Left ventricle myocardium inferior (tissue), 1 donor: ENCODE measurements around the gene PRCP. TPM values are rescaled to one million over a fixed set of nuclear protein-coding genes. Genes with fewer than 3 reads are reported as not detected.

Experiments used
- DNase-seq: peaks from one replicate; pipeline ENCODE4 v3.0.0-alpha.2; 2020
- H3K27ac ChIP-seq: fragments of 200-600 bp; replicated peaks from 2 replicates; pipeline ENCODE4 v1.8.0; 2021
- H3K27me3 ChIP-seq: fragments of 200-600 bp; 2 replicates; pipeline ENCODE4 v1.8.0; 2021; ENCODE audit warnings: low read depth
- H3K36me3 ChIP-seq: fragments of 200-600 bp; 2 replicates; pipeline ENCODE4 v1.8.0; 2021
- H3K4me1 ChIP-seq: fragments of 200-600 bp; 2 replicates; pipeline ENCODE4 v1.8.0; 2021
- H3K4me3 ChIP-seq: fragments of 200-600 bp; 2 replicates; pipeline ENCODE4 v1.8.0; 2021; ENCODE audit warnings: mild to moderate bottlenecking, moderate library complexity
- H3K9me3 ChIP-seq: fragments of 200-600 bp; replicated peaks from 2 replicates; pipeline ENCODE4 v1.8.0; 2021
- intact Hi-C: fragments of 100-400 bp; cut with micrococcal nuclease; formaldehyde crosslinking; loops from one replicate; pipeline ENCODE4 v1.11.0; 2022
- total RNA-seq: library from RNA; stranded (reverse); fragmentation: NEBNext Ultra II Directional; extraction: Animal tissue kit (Norgen Biotek cat#: 25700); gene quantifications from one replicate; pipeline ENCODE4 v1.2.1, GENCODE V29; 2021
- TF ChIP-seq, protein P1 (sequence below): fragments of 200-600 bp; IDR thresholded peaks from 2 replicates; pipeline ENCODE4 v1.8.0; 2021; ENCODE audit warnings: antibody characterized with exemption, mild to moderate bottlenecking, borderline replicate concordance
- donor health status: DM: no; HTN: yes; CAD: no; lungs with severe emphysema.

PRCP gene
- total RNA-seq, 1 donor from 2014 or later = 40.2 TPM

DNA sequence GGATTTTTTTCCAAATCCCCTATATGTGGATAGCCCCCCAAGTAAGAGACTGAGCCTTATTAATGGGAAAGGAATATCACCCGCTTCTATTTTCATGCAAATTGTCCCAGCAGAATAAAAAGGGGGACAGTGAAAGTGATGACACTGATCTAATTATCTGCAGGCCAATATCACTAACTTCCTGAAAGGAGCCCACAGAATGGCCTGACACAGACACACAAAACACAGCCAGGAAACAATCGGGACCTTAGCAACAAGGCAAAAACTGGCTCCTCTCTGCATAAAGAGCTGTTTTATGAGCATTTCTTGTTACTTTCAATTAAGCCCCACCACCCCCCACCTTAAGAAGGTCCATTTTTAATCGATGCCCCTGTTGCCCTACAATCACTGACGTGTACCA lies 112.2 kb downstream of the PRCP start:
- intact Hi-C loops = no loop called here
- Histone ChIP-seq H3K4me1 (peaks cover 19% of the 10 kb centered on the region), H3K9me3 (no peaks in the 10 kb centered on the region), H3K4me3 (no peak overlapping the region), H3K36me3 (no peaks in the 10 kb centered on the region), H3K27ac (no peak overlapping the region), H3K27me3 (no peaks in the 10 kb centered on the region)
- TF ChIP-seq, protein P1, sequence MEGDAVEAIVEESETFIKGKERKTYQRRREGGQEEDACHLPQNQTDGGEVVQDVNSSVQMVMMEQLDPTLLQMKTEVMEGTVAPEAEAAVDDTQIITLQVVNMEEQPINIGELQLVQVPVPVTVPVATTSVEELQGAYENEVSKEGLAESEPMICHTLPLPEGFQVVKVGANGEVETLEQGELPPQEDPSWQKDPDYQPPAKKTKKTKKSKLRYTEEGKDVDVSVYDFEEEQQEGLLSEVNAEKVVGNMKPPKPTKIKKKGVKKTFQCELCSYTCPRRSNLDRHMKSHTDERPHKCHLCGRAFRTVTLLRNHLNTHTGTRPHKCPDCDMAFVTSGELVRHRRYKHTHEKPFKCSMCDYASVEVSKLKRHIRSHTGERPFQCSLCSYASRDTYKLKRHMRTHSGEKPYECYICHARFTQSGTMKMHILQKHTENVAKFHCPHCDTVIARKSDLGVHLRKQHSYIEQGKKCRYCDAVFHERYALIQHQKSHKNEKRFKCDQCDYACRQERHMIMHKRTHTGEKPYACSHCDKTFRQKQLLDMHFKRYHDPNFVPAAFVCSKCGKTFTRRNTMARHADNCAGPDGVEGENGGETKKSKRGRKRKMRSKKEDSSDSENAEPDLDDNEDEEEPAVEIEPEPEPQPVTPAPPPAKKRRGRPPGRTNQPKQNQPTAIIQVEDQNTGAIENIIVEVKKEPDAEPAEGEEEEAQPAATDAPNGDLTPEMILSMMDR = no peak
- no peak for DNase-seq

DNA sequence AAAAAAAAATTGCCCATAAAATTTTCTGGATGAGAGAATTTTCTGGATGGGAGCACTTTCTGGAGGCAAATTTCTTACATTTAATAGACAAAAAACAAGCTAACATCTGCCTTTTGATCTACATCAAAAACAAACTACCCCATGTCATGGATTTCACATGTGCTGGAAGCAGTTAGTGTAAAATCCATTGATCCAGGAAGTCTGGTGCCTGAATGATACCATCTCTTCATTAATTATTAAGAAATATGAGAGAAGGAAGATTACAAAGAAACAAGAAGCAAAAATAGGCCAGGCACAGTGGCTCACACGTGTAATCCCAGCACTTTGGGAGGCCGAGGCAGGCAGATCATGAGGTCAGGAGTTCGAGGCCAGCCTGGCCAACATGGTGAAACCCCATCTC lies 113.4 kb downstream of the PRCP start:
- TF ChIP-seq, protein P1 = no peak
- Histone ChIP-seq H3K4me1 (peaks cover 19% of the 10 kb centered on the region), H3K27me3 (no peaks in the 10 kb centered on the region), H3K27ac (no peak overlapping the region), H3K36me3 (no peaks in the 10 kb centered on the region), H3K9me3 (no peaks in the 10 kb centered on the region), H3K4me3 (no peak overlapping the region)
- intact Hi-C loops = no loop called here
- no peak for DNase-seq

DNA sequence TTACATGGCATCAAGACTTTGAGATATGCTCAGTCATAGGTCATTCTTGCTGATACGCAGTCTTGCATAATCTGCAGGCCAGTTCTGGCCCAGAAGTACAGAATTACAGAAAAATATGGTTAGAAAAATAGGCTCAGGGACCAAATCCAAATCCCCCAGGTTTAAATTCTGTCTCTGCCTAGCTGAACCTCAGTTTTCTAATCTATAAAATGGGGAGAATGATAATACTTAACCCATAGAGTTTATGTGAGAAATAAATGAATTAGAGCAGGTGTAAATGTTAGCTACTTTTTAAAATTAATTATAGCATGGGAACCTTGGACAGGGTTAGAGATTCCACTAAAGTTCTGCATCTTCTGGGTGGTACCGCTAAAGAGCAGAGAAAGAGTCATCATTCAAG lies 114.2 kb downstream of the PRCP start:
- intact Hi-C loops = no loop called here
- Histone ChIP-seq H3K4me1 (peaks cover 10% of the 10 kb centered on the region), H3K9me3 (no peaks in the 10 kb centered on the region), H3K36me3 (no peaks in the 10 kb centered on the region), H3K27me3 (no peaks in the 10 kb centered on the region), H3K27ac (no peak overlapping the region), H3K4me3 (no peak overlapping the region)
- DNase-seq = no peak
- TF ChIP-seq, protein P1 = no peak

DNA sequence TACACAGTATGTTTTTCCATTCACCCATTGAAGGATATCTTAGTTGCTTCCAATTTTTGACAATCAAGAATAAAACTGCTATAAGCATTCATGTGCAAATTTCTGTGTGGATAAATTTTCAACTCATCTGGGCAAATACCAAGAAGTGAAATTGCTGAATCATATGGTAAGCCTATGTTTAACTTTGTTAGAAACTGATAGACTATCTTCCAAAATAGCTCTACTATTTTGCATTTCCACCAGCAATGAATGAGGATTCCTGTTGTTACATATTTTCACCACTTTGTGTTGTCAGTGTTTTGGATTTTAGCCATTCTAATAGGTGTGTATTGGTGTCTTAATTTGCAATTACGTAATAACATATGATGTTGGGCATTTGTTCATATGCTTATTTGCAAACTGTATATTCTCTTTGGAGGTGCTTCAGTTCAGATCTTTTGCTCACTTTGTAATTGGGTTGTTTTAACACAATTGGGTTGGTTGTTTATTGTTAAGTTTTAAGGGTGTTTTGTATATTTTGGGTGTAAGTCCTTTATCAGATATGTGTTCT lies 117.3 kb downstream of the PRCP start:
- Histone ChIP-seq H3K9me3 (peaks cover 7% of the 10 kb centered on the region), H3K27me3 (no peaks in the 10 kb centered on the region), H3K36me3 (no peaks in the 10 kb centered on the region), H3K4me3 (no peak overlapping the region), H3K27ac (no peak overlapping the region), H3K4me1 (no peaks in the 10 kb centered on the region)
- DNase-seq = no peak
- TF ChIP-seq, protein P1 = no peak
- intact Hi-C loops = no loop called here

DNA sequence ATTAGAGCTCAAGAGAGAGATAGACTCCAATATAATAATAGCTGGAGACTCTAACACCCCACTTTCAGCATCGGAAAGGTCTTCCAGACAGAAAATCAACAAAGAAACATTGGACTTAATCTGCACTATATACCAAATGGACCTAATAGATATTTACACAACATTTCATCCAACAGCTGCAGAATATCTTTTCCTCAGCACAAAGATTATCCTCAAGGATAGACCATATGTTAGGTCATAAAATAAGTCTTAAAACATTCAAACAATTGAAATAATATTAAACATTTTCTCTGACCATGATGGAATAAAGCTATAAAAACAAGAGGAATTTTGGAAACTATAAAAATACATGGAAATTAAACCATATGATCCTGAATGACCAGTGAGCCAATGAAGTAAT lies 121.5 kb downstream of the PRCP start:
- Histone ChIP-seq H3K9me3 (peaks cover 39% of the 10 kb centered on the region), H3K4me3 (no peak overlapping the region)
- TF ChIP-seq, protein P1 = no peak

More for the DNA sequence above, 121.5 kb downstream of the PRCP start:
- Histone ChIP-seq H3K27me3 (no peaks in the 10 kb centered on the region), H3K36me3 (no peaks in the 10 kb centered on the region), H3K4me1 (no peaks in the 10 kb centered on the region), H3K27ac (no peak overlapping the region)
- intact Hi-C loops = no loop called here
- DNase-seq = no peak
